ENCODE measurements around the gene CTNNA3. TPM values are rescaled to one million over a fixed set of nuclear protein-coding genes. Genes with fewer than 3 reads are reported as not detected.
A peak's percentile ranks its signal among the peaks of the same experiment; 100 is the strongest.

Gene CTNNA3
- total RNA-seq, 2 donors from 2014 or later: 3.2 to 7.2 TPM

DNA sequence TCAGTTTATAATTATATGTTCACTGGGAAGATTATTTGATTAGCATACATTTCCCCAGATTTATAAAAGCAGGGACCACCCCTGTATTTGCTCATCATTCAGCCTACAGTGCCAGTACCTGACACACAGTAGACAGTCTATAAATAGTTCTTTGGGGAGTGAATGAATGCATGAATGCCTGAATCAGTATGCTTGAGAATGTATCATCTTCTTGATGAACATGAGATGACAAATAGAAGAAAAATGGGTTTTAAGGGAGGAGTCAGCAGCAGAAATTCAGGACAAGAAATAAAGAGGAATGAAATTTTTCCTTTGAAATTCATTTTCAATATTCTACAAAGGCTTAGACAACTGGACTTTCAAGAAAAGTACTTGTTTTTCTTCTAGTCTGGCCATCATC lies 1066.0 kb downstream of the CTNNA3 start:
- H3K36me3 Mint-ChIP-seq (ENCODE audit: low read depth): no peaks in the 10 kb centered on the region
- Histone ChIP-seq H3K27me3 (ENCODE audit: control insufficient read depth, insufficient read depth, low read length, poor library complexity, severe bottlenecking) (no peaks in the 10 kb centered on the region), H3K36me3 (ENCODE audit: control insufficient read depth, insufficient read depth, low read length) (no peaks in the 10 kb centered on the region), H3K4me3 (ENCODE audit: low read length) (no peak overlapping the region), H3K4me1 (ENCODE audit: control insufficient read depth, insufficient read depth, low read length) (no peaks in the 10 kb centered on the region), H3K9me3 (ENCODE audit: control insufficient read depth, low read length) (no peaks in the 10 kb centered on the region), H3K27ac (ENCODE audit: low read depth, low read length) (no peak overlapping the region), H3K9ac (ENCODE audit: extremely low read depth, low read length, poor library complexity, severe bottlenecking) (no peak overlapping the region)
- no peak overlapping the region for H3K27ac Mint-ChIP-seq
- no peak for DNase-seq
- no peaks in the 10 kb centered on the region for H3K9me3 Mint-ChIP-seq
- no peak overlapping the region for H3K4me3 Mint-ChIP-seq
- TF ChIP-seq, protein P1, sequence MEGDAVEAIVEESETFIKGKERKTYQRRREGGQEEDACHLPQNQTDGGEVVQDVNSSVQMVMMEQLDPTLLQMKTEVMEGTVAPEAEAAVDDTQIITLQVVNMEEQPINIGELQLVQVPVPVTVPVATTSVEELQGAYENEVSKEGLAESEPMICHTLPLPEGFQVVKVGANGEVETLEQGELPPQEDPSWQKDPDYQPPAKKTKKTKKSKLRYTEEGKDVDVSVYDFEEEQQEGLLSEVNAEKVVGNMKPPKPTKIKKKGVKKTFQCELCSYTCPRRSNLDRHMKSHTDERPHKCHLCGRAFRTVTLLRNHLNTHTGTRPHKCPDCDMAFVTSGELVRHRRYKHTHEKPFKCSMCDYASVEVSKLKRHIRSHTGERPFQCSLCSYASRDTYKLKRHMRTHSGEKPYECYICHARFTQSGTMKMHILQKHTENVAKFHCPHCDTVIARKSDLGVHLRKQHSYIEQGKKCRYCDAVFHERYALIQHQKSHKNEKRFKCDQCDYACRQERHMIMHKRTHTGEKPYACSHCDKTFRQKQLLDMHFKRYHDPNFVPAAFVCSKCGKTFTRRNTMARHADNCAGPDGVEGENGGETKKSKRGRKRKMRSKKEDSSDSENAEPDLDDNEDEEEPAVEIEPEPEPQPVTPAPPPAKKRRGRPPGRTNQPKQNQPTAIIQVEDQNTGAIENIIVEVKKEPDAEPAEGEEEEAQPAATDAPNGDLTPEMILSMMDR (conservative IDR thresholded peaks at IDR 0.05): no peak
- H3K4me1 Mint-ChIP-seq: no peaks in the 10 kb centered on the region
- no peaks in the 10 kb centered on the region for H3K27me3 Mint-ChIP-seq (ENCODE audit: insufficient read depth)

DNA sequence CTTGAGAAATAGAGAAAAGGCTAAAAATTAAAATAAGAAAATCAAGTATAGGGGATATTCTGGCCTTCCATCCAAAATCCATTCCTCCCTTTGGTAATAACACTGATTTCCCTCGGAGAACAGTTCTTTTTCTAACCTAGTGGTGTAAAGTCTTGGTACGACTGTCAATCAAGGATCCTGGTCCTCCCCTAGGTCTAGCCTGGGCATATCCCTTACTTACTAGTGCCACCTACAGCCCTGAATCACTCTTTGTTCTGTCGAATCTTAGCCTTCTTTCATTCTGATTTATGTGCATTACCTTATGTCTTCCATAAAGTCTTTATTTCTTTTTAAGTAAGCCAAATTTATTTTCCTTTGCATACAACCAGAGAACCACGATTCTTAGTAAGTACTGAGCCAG lies 1068.8 kb downstream of the CTNNA3 start:
- H3K4me3 Mint-ChIP-seq: no peak overlapping the region
- Histone ChIP-seq H3K27me3 (ENCODE audit: control insufficient read depth, insufficient read depth, low read length, poor library complexity, severe bottlenecking) (no peaks in the 10 kb centered on the region), H3K9ac (ENCODE audit: extremely low read depth, low read length, poor library complexity, severe bottlenecking) (no peak overlapping the region), H3K27ac (ENCODE audit: low read depth, low read length) (no peak overlapping the region), H3K4me3 (ENCODE audit: low read length) (no peak overlapping the region), H3K36me3 (ENCODE audit: control insufficient read depth, insufficient read depth, low read length) (no peaks in the 10 kb centered on the region), H3K9me3 (ENCODE audit: control insufficient read depth, low read length) (no peaks in the 10 kb centered on the region), H3K4me1 (ENCODE audit: control insufficient read depth, insufficient read depth, low read length) (no peaks in the 10 kb centered on the region)
- DNase-seq: peak; percentile 68
- TF ChIP-seq, protein P1 (conservative IDR thresholded peaks at IDR 0.05): peak; percentile 78
- no peaks in the 10 kb centered on the region for H3K4me1 Mint-ChIP-seq
- 45 to 60% methylated on average over 2 to 4 of the region's 4 CpGs for WGBS, 2 experiments (ENCODE audit: insufficient coverage in 1 of 2, insufficient read length in 1 of 2)
- no peak overlapping the region for H3K27ac Mint-ChIP-seq
- no peaks in the 10 kb centered on the region for H3K9me3 Mint-ChIP-seq
- no peaks in the 10 kb centered on the region for H3K27me3 Mint-ChIP-seq (ENCODE audit: insufficient read depth)
- no peaks in the 10 kb centered on the region for H3K36me3 Mint-ChIP-seq (ENCODE audit: low read depth)

DNA sequence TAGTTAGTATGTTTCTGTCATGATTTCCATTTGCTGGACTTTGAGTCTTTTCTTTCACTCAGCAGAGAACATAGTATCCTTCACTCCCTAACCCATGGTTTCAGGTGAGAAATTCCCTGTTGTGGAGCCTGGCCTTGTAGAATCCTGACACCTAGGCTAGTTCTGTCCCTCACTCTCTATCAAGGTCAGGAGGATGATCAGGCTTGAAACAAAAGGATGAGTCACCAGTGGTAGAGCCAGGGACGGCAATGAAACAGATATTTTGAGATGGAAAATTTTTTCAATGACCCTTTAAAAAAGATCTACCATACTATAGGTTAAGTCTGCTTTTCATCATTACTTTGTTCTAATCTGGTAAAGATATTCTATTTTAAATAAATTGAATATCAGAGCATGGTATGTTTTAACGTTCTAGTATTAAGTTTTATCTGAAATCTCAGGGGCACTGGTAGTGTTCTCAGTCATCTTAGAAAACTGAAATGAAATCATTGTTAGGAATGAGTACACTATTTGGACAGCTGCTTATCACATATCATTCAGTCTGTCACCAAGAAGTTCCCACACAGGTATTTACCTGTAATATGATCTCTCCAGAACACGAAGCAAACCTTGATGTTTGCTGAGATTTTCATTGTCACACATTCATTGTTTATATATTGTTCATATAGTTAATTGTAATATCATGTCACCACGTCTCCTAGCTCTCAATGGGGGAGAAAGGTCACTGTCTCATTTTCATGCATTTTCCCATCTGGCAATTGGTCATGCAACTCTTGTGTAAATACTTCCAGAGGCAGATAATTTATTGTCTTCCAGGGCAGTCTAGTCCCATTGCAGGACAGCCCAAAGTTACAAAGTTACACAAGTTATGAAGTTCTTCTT lies 1070.0 kb downstream of the CTNNA3 start:
- Histone ChIP-seq H3K36me3 (ENCODE audit: control insufficient read depth, insufficient read depth, low read length) (no peaks in the 10 kb centered on the region), H3K4me3 (ENCODE audit: low read length) (no peak overlapping the region), H3K27ac (ENCODE audit: low read depth, low read length) (no peak overlapping the region), H3K27me3 (ENCODE audit: control insufficient read depth, insufficient read depth, low read length, poor library complexity, severe bottlenecking) (no peaks in the 10 kb centered on the region), H3K9me3 (ENCODE audit: control insufficient read depth, low read length) (no peaks in the 10 kb centered on the region), H3K9ac (ENCODE audit: extremely low read depth, low read length, poor library complexity, severe bottlenecking) (no peak overlapping the region), H3K4me1 (ENCODE audit: control insufficient read depth, insufficient read depth, low read length) (no peaks in the 10 kb centered on the region)
- Mint-ChIP-seq H3K9me3 (no peaks in the 10 kb centered on the region), H3K27ac (no peak overlapping the region), H3K4me3 (no peak overlapping the region), H3K36me3 (ENCODE audit: low read depth) (no peaks in the 10 kb centered on the region), H3K4me1 (no peaks in the 10 kb centered on the region), H3K27me3 (ENCODE audit: insufficient read depth) (no peaks in the 10 kb centered on the region)
- no peak for DNase-seq
- WGBS, 2 experiments (ENCODE audit: insufficient coverage in 1 of 2, insufficient read length in 1 of 2): 63 to 100% methylated on average over 1 to 4 of the region's 4 CpGs
- TF ChIP-seq, protein P1 (conservative IDR thresholded peaks at IDR 0.05): no peak
